HS-5 (cell line): ENCODE measurements around the gene DEGS1.

Source experiments
- DNase-seq: peaks from one replicate; pipeline ENCODE4 v3.0.0-alpha.2; 2012; ENCODE audit warnings: low read depth

Gene DEGS1

DNA sequence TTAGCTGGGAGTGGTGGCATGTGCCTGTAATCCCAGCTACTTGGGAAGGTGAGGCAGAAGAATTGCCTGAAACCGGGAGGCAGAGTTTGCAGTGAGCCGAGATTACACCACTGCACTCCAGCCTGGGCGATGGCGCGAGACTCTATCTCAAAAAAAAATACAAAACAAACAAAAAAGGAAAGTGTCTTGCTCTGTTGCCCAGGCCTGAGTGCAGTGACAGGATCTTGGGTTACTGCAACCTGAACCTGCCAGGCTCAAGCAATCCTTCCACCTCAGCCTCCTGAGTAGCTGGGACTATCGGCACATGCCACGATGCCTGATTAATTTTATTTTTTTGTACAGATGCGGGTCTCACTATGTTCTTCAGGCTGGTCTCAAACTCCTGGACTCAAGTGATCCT is 33.3 kb downstream of the DEGS1 start:
- no peak for DNase-seq

DNA sequence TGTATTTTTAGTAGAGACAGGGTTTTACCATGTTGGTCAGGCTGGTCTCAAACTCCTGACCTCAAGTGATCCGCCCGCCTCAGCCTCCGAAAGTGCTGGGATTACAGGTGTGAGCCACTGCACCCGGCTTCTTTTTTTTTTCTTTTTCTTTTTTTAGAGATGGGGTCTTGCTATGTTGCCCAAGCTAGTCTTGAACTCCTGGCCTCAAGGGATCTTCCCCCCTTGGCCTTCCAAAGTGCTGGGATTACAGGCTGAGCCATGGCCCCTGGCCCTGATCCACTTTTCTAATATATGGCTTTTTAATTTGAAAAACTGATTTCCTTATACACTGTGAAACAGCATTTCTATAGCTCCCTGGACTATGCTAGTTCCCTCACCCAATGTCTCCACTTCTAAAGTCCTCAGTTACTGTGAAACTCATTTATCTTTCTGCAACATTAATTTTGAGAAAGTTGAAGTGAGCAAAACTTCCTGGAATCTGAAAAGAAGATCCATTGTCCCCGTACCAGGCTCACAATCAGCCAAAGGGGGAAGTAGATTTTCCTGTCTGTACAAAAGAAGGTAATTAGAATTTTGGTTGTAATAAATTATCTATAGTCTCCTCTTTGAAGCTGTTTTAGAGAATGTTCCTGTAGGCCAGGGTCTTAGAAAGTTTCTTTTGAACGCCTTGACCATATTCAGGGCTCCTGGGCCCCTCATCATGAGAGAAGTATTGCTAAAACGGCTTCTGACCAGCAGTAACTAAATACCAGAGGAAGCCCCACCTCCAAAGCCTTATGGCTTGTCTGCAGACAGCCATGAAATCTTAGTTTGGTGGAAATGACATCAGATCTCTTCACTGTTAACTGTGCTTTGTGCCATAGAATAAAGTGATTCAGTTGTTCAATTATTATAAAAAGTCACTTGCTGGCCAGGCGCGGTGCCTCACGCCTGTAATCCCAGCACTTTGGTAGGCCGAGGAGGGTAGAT is 34.9 kb downstream of the DEGS1 start:
- DNase-seq = no peak

DNA sequence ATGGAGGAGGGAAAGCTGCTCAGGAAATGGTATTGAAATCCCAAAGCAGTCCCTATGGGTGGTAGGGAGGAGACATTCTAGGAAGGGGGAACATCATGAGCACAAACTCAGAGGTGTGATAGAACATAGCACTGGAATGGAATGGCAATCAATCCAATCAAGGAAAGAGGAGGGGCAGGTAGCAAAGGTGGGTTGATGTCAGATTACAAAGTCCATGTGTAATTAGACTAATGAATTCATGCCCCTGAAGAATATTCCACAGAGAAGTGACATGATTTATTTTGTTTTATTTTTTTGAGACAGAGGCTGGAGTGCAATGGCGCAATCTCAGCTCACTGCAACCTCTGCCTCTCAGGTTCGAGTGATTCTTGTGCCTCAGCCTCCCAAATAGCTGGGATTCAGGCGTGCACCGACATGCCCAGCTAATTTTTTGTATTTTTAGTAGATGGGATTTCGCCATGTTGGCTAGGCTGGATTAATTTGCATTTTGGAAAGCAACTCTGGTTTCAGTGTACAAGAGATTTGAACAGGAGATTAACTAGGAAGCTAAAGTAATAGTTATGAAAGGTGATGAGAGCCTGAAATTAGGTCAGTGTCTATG is 36.1 kb downstream of the DEGS1 start:
- DNase-seq = no peak

DNA sequence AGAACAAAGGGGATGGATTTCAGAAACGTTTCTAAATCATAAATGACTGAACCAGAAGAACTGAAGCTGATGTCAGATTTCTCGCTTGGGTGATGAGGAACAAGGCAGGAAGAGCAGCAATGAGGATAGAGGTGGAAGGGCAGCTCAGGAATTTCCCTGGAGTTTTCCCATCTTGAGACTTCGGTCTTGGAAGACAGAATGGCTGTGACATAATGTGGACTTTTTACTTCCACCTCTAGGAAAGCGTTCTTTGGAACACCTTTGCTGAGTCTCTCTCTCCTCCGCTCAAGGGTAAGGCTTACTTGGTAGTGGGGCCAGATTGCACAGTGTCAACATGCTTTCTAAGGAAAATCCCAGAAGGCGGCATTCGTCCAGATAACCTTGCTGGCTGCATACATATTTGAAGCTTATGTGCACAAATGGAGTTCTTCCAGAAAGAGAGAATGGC is 36.6 kb downstream of the DEGS1 start:
- DNase-seq = no peak

DNA sequence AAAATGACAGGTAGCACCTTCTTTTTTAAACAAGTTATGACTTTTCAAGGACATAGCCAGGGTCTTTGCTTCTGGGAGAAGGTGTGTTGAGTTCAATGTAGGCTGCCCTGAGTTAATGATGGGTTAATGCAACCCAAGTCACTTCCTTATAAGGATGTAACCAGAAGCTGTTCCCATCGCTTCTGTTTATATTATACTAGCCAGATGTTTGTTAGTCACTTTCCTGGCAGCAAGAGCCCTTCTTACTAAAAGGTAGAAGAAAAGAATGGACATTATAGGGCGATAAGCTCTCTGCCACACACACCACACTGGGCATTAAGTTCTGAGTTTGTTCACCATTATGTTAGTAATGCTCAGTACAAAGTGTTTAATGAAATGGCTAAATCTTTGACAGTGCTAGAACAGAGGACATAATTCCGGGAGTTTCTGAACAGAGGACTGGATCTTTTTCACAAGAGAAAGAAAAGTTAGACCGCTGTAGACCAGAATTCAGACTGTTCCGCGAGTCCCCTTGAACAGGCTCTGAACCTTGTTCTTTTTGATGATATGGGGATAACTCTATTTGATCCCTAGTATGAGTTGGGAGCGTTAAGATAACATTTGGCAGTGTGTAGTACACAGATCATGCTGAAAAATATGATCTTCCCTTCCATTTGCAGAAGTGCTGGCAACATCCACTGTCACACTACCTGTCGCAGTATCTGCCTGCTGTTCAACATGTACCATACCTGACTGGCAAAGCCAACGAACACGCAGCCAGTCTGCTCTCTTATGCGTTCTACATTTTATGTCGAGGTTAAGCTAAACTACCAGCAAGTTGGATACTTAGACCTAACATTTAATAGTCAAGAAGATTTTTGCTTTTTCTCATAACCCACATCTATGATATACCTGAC is 41.0 kb downstream of the DEGS1 start:
- DNase-seq = no peak

DNA sequence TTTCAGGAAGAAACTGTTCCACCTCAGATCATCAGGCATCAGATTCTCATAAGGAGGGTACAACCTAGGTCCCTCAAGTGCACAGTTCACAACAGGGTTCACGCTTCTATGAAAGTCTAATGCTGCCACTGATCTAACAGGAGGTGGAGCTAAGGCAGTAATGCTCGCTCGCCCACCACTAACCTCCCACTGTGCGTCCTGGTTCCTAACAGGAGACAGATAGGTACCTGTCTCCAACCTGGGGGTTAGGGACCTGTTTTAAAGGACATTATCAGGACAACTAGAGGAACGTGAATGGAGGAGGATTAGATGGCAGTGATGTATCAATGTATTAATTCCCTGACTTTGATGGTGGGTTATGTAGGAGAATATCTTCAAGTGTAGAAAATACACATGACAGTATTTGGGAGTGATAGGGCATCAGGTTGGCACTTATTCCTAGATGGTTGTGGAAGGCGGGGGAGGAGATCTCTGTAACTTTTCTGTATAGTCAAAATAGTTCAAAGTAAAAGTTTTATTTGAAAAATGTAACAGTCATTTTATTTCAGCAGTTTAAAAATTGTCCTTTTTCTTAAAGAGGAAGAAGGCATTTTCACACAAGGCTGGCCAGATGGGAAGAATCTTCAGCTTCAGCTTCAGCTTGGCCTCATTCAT is 43.9 kb downstream of the DEGS1 start:
- no peak for DNase-seq

DNA sequence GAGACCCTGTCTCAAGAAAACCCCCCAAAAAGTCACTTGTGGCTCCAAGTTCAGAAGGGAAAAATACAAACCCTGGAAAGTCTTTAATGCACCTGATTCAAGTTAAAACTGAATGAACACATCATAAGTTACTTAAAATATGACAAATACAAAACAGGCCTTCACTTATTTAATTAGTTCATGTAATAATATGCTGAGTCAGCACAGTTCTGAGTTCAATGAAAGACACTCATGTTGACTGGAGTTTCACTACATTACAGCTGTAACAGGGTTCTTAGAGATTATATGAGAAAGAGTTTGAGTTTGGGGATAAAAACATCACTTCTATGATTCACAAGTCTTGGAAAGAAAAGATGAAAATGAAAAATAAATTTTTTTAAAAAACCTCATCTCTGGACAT is 51.0 kb downstream of the DEGS1 start:
- no peak for DNase-seq

DNA sequence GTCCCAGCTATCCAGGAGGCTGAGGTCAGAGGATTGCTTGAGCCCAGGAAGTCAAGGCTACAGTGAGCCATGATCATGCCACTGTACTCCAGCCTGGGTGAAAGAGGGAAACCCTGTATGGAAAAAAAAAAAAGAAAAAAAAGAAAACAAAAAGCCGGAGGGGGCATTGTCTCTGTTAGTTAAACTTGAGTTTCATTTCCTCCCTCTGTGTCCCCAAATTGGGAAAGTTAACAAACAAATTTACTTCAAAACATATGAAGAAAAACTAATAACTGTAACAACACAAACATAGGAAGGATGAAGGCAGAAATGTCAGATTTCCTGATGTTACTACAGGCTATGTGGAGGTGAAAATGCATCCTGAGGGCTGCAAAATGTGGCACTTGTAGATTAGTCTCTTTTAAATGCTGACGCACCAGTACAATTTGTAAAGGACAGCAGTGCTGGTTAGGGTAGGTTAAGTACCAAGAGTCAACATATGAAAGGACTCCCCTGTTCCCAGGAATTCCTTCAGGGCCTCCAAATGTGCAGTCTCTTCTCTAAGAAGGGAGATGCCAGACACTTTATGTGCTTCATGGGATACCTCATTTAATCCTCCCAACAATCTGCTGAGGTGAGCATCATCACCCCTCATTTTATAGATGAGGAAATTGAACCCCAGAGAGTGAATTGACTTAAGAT is 52.9 kb downstream of the DEGS1 start:
- DNase-seq = no peak

DNA sequence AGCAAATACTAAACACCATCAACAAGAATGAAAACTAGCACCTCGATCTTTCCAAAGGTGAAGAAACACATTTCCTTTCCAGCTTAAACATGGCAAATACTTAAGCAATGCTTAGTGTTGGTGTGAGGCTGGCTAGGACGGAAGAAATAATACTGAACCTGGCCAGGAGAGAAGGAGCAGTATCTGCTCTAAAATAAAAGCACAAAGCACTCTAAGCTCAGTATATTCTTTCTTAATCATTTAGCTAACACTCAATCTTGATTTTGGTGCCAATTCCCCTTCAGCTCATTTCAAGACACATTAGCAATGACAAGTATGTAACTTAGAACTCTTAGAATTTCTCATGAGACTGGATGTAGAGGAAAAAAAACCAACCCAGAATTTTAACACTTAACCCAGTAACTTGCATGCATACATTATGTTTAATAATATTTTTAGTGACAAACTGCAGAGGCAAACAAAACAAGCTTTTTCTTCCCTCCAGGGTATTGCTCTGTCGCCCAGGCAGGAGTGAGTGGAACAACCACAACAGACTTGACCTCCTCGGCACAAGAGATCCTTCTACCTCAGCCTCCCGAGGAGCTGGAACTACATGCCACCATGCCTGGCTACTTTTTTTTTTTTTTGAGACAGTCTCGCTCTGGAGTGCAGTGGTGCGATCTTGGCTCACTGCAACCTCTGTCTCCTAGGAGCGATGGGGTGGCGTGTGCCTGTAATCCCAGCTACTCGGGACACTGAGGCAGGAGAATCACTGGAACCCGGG is 54.3 kb downstream of the DEGS1 start:
- no peak for DNase-seq

DNA sequence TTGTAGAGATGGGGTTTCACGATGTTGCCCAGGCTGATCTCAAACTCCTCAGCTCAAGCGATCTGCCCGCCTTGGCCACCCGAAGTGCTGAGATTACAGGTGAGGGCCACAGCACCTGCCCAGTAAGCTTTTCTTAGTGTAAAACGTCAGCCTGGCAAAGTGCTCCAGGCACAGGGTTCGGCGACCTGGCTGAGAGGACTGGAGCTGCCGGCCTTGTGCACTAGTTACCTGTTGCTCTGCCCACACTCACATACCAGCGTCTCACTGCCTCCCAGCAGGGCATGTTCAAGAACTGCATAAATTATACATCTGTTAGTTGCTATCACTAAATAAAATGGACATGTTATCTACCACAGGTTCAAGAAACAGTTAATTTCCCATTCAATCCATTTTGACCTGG is 55.2 kb downstream of the DEGS1 start:
- DNase-seq = no peak

DNA sequence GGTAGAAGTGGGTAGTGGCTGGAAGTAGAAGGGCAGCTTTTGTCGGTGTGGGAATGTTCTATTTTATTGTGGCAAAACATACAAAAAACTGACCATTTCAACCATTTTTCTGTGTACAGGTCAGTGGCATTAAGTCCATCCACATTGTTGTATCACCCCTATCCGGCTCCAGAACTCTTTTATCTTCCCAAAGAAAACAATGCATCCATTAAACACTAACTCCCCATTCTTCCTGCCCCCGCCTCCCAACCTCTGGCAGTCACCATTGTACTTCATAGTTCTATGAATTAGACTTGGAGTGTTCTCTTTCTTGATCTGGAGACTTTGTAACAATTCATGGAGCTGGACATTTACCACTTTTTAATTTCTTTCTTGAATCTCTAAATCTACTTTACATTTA is 55.7 kb downstream of the DEGS1 start:
- no peak for DNase-seq
